Keratinocyte (primary cell): ENCODE data around the gene MYBPHL.

Experiments used
- CTCF ChIP-seq, 3 experiments: IDR thresholded peaks in 1 of 3; conservative IDR thresholded peaks in 1 of 3; optimal IDR thresholded peaks in 1 of 3; 2 replicates in 2 of 3; 3 replicates in 1 of 3; pipeline versions ENCODE3 to v1.5.1; 2011; ENCODE audit warnings: low read length in 3 of 3, mild to moderate bottlenecking in 3 of 3, moderate library complexity in 2 of 3, control low read depth in 1 of 3, inconsistent platforms in 1 of 3; ENCODE audit not compliant: insufficient read depth in 2 of 3; ENCODE audit errors: extremely low read depth in 1 of 3
- EZH2 ChIP-seq: IDR thresholded peaks from one replicate; pipeline ENCODE4 v1.6.1; 2012; ENCODE audit warnings: inconsistent platforms, mild to moderate bottlenecking, low read length, moderate library complexity

GRCh38 chr1:109341944-109342930 is 35.4 kb upstream of the MYBPHL start:
- TF ChIP-seq EZH2 (no peak), CTCF (optimal IDR thresholded peaks at IDR 0.05 in 1 of 3, IDR thresholded peaks at IDR 0.05 in 1 of 3, conservative IDR thresholded peaks at IDR 0.05 in 1 of 3; ENCODE audit: extremely low read depth in 1 of 3, insufficient read depth in 2 of 3, low read length in 3 of 3) (no peak)
